Fibroblast of gingiva (primary cell): Measurements from ENCODE around the gene CLSTN3.

ENCODE experiments used
- DNase-seq: peaks from one replicate; pipeline ENCODE4 v3.0.0-alpha.2; 2011; ENCODE audit warnings: low read depth

CLSTN3 gene

GRCh38 chr12:7125632-7126227 lies 4.4 kb upstream of the CLSTN3 start:
- DNase-seq = no peak

- no peak for DNase-seq
Observed at GRCh38 chr12:7127916-7128626, 2.1 kb upstream of the CLSTN3 start.

GRCh38 chr12:7128681-7129286 lies 1.4 kb upstream of the CLSTN3 start, which contains the start of gene RBP5:
Gene RBP5 (minus strand): TSS chr12:7128889. CDS start chr12:7128775, 114 bp downstream.
- DNase-seq = no peak

- DNase-seq = no peak
Observed at GRCh38 chr12:7129287-7129871, 792 bp upstream of the CLSTN3 start.

GRCh38 chr12:7130701-7131501 lies 730 bp downstream of the CLSTN3 start:
- DNase-seq = peak; percentile 21

- no peak for DNase-seq
Observed at GRCh38 chr12:7131502-7131866, 1.3 kb downstream of the CLSTN3 start.

GRCh38 chr12:7134396-7135166 lies 4.4 kb downstream of the CLSTN3 start:
- no peak for DNase-seq

GRCh38 chr12:7136071-7136470 lies 5.9 kb downstream of the CLSTN3 start:
- DNase-seq = no peak

GRCh38 chr12:7136676-7137075 lies 6.5 kb downstream of the CLSTN3 start:
- no peak for DNase-seq

- no peak for DNase-seq
Observed at GRCh38 chr12:7137908-7138307, 7.7 kb downstream of the CLSTN3 start.

- DNase-seq = no peak
Observed at GRCh38 chr12:7139200-7139599, 9.0 kb downstream of the CLSTN3 start.

- no peak for DNase-seq
Observed at GRCh38 chr12:7141351-7142005, 11.3 kb downstream of the CLSTN3 start.

GRCh38 chr12:7142056-7142644 lies 12.0 kb downstream of the CLSTN3 start:
- DNase-seq = peak; percentile 30

GRCh38 chr12:7142809-7143465 lies 12.8 kb downstream of the CLSTN3 start:
- DNase-seq = no peak

GRCh38 chr12:7143564-7143963 lies 13.4 kb downstream of the CLSTN3 start:
- no peak for DNase-seq

- peak; percentile 27 for DNase-seq
Observed at GRCh38 chr12:7144414-7145120, 14.4 kb downstream of the CLSTN3 start.

GRCh38 chr12:7145671-7146070 lies 15.5 kb downstream of the CLSTN3 start:
- DNase-seq = no peak

- no peak for DNase-seq
Observed at GRCh38 chr12:7146228-7146627, 16.1 kb downstream of the CLSTN3 start.

GRCh38 chr12:7146906-7147305 lies 16.7 kb downstream of the CLSTN3 start:
- no peak for DNase-seq
